Panc1 (cell line): ENCODE data around the gene NUMB. TPM values are rescaled to one million over a fixed set of nuclear protein-coding genes. Genes with fewer than 3 reads are reported as not detected.

Source experiments
- ATAC-seq: fragments of 200-7000 bp; cut with Tn5 transposase; 2 replicates; pipeline ENCODE4 v1.9.1; 2020; ENCODE audit warnings: mild to moderate bottlenecking, moderate library complexity
- BruUV-seq: library from RNA; stranded (reverse); fragments of 400-500 nt; replicated peaks from 2 replicates; lab custom pipeline; 2021; lab: Mats Ljungman, UMichigan
- CTCF ChIA-PET: fragments of 300-600 bp; sonication (Branson Sonifier 250); formaldehyde crosslinking; loops from one replicate; lab custom pipeline; 2022; ENCODE audit warnings: antibody characterized with exemption; lab: Charles Lee
- POLR2A ChIA-PET: fragments of 300-600 bp; sonication (Branson Sonifier 250); formaldehyde crosslinking; loops from one replicate; lab custom pipeline; 2022; ENCODE audit warnings: antibody characterized with exemption; lab: Charles Lee
- DNase-seq: peaks from one replicate; pipeline ENCODE4 v3.0.0-alpha.2; 2010; ENCODE audit warnings: low read depth, low spot score
- H3K27ac ChIP-seq: 2 replicates; pipeline ENCODE4 v1.5.1; 2011; ENCODE audit warnings: mild to moderate bottlenecking, low read length, inconsistent platforms
- H3K27me3 ChIP-seq: fragments of 200-500 bp; sonication (Bioruptor generic); 2 replicates; pipeline ENCODE4 v1.6.0; 2014; ENCODE audit warnings: low read length, inconsistent platforms; ENCODE audit not compliant: control insufficient read depth, insufficient read depth
- H3K36me3 ChIP-seq: fragments of 200-500 bp; sonication (Bioruptor generic); 2 replicates; pipeline ENCODE4 v1.5.1; 2014; ENCODE audit warnings: inconsistent platforms, mild to moderate bottlenecking, low read length, moderate library complexity; ENCODE audit not compliant: control insufficient read depth, insufficient read depth
- H3K4me1 ChIP-seq: 2 replicates; pipeline ENCODE4 v1.5.1; 2011; ENCODE audit warnings: inconsistent platforms, mild to moderate bottlenecking, low read length, moderate library complexity; ENCODE audit not compliant: control insufficient read depth, insufficient read depth
- H3K4me3 ChIP-seq, 2 experiments: 2 replicates each; pipeline ENCODE4 v1.5.1; 2011 to 2012; ENCODE audit warnings: low read depth in 2 of 2, low read length in 2 of 2, mild to moderate bottlenecking in 2 of 2, inconsistent platforms in 1 of 2, moderate library complexity in 1 of 2
- H3K9me3 ChIP-seq: fragments of 200-500 bp; sonication (Bioruptor generic); 2 replicates; pipeline ENCODE4 v1.5.1; 2014; ENCODE audit warnings: low read depth, mild to moderate bottlenecking, inconsistent platforms, low read length, moderate library complexity; ENCODE audit not compliant: control insufficient read depth, insufficient read depth
- POLR2AphosphoS5 ChIP-seq: IDR thresholded peaks from 2 replicates; pipeline ENCODE4 v1.6.1; 2012; ENCODE audit warnings: mild to moderate bottlenecking, low read depth, low read length, moderate library complexity
- SIN3A ChIP-seq: IDR thresholded peaks from 2 replicates; pipeline ENCODE4 v1.6.1; 2012; ENCODE audit warnings: low read depth, mild to moderate bottlenecking, low read length, moderate library complexity, borderline replicate concordance; ENCODE audit not compliant: insufficient read depth
- TCF7L2 ChIP-seq: IDR thresholded peaks from 2 replicates; pipeline ENCODE4 v1.6.1; 2011; ENCODE audit warnings: mild to moderate bottlenecking, low read depth, low read length, inconsistent platforms
- in situ Hi-C: cut with HindIII; loops from 2 replicates; pipeline ENCODE4 v1.10.0; 2016; ENCODE audit warnings: low sequenced_read_pairs, low pct_unique_long_range_greater_than_20kb
- intact Hi-C: fragments of 100-400 bp; cut with micrococcal nuclease; formaldehyde crosslinking; loops from one replicate; pipeline ENCODE4 v1.10.0; 2022; ENCODE audit not compliant: unreplicated experiment
- total RNA-seq: library from RNA; stranded (reverse); gene quantifications from one replicate; pipeline ENCODE4 v1.2.1, GENCODE V29; 2021; ENCODE audit not compliant: unreplicated experiment
- TF ChIP-seq, protein P1 (sequence below), 2 experiments: IDR thresholded peaks; 2 replicates each; pipeline ENCODE4 v1.6.1; 2011 to 2012; ENCODE audit warnings: low read depth in 2 of 2, control low read depth in 1 of 2, low read length in 1 of 2, mild to moderate bottlenecking in 1 of 2, moderate library complexity in 1 of 2; ENCODE audit not compliant: insufficient read depth in 1 of 2
- TF ChIP-seq, protein P2 (sequence below): fragments of 450-650 bp; IDR thresholded peaks from 2 replicates; pipeline ENCODE4 v1.5.1; 2017; ENCODE audit warnings: mild to moderate bottlenecking

NUMB gene
- total RNA-seq, 1 experiment from 2014 or later, result 51.5 TPM

DNA sequence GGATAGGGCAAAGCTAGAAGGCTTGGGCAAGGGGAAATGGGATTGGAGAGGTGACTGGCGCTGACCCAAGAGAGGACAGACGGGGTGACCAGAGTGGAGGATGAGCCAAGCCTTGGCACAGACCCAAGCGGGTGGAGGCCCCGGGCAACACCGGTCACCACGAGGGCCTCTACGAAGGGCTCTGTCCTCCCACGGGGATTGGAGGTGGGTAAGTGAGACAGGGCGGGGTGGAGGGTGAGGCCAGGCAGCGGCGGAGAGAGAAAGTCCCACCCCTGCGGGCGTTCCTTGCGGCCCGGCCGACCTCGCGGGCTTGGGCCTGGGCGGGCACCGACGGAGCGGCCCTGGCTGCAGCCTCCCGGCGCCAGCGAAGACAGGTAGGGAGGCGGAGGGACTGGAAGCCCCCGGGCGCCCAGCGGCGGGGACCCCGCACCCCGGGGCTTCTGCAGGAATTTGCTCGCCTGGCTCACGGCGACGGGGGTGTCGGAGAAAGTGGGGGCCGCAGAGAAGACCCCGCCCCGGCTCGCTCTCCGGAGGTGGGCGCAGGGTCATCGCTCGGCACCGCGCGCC, 221.0 kb downstream of the NUMB start, which contains the start of gene PAPLN:
Gene PAPLN, plus strand, starts transcription at position 288 of the 567 bp plus-strand sequence. CDS start 2,273 bp downstream, outside the sequence.
- H3K4me3 ChIP-seq, result peak within 1 kb of the TSS; percentile 45 to 55
- H3K36me3 ChIP-seq, result no peaks in the 10 kb centered on the region
- DNase-seq (no peak), ATAC-seq (peak; percentile 71)
- BruUV-seq, result no TSS peak
- POLR2A ChIA-PET, result no interaction called here
- H3K27me3 ChIP-seq, result 0 out of 2 replicates have a peak, but pooled peaks cover 2% of the 10 kb centered on the region
- H3K4me1 ChIP-seq, result peaks cover 22% of the 10 kb centered on the region
- intact Hi-C loops, result no loop called here
- in situ Hi-C loops, result no loop called here
- TF ChIP-seq SIN3A (no peak), POLR2AphosphoS5 (no peak), TCF7L2 (no peak)
- TF ChIP-seq, protein P1, sequence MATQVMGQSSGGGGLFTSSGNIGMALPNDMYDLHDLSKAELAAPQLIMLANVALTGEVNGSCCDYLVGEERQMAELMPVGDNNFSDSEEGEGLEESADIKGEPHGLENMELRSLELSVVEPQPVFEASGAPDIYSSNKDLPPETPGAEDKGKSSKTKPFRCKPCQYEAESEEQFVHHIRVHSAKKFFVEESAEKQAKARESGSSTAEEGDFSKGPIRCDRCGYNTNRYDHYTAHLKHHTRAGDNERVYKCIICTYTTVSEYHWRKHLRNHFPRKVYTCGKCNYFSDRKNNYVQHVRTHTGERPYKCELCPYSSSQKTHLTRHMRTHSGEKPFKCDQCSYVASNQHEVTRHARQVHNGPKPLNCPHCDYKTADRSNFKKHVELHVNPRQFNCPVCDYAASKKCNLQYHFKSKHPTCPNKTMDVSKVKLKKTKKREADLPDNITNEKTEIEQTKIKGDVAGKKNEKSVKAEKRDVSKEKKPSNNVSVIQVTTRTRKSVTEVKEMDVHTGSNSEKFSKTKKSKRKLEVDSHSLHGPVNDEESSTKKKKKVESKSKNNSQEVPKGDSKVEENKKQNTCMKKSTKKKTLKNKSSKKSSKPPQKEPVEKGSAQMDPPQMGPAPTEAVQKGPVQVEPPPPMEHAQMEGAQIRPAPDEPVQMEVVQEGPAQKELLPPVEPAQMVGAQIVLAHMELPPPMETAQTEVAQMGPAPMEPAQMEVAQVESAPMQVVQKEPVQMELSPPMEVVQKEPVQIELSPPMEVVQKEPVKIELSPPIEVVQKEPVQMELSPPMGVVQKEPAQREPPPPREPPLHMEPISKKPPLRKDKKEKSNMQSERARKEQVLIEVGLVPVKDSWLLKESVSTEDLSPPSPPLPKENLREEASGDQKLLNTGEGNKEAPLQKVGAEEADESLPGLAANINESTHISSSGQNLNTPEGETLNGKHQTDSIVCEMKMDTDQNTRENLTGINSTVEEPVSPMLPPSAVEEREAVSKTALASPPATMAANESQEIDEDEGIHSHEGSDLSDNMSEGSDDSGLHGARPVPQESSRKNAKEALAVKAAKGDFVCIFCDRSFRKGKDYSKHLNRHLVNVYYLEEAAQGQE (IDR thresholded peaks at IDR 0.05; ENCODE audit: insufficient read depth in 1 of 2, low read depth in 2 of 2, low read length in 1 of 2), result no peak
- TF ChIP-seq, protein P2, sequence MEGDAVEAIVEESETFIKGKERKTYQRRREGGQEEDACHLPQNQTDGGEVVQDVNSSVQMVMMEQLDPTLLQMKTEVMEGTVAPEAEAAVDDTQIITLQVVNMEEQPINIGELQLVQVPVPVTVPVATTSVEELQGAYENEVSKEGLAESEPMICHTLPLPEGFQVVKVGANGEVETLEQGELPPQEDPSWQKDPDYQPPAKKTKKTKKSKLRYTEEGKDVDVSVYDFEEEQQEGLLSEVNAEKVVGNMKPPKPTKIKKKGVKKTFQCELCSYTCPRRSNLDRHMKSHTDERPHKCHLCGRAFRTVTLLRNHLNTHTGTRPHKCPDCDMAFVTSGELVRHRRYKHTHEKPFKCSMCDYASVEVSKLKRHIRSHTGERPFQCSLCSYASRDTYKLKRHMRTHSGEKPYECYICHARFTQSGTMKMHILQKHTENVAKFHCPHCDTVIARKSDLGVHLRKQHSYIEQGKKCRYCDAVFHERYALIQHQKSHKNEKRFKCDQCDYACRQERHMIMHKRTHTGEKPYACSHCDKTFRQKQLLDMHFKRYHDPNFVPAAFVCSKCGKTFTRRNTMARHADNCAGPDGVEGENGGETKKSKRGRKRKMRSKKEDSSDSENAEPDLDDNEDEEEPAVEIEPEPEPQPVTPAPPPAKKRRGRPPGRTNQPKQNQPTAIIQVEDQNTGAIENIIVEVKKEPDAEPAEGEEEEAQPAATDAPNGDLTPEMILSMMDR, result no peak
- CTCF ChIA-PET, result no interaction called here
- H3K9me3 ChIP-seq, result no peaks in the 10 kb centered on the region
- peak within 1 kb of the TSS; percentile 61; the same call in 1 of the 2 replicates for H3K27ac ChIP-seq

DNA sequence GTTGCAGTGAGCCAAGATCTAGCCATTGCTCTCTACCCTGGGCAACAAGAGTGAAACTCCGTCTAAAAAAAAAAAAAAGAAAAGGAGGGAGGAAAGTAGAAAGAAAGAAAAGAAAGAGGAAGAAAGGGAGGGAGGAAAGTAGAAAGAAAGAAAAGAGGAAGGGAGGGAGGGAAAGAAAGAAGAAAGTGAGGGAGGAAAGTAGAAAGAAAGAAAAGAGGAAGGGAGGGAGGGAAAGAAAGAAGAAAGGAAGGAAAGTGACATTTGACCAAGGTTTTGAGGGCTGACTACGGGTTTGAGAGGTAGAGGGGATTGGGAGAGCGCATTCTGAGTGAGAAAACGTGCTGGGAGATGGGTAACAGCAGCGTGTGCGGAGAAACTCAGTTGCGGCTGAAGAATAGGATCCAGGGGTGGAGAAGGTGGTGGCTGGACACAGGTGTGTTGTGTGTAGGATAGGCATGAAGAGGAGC, 221.6 kb downstream of the NUMB start:
- TF ChIP-seq POLR2AphosphoS5 (no peak), SIN3A (no peak), TCF7L2 (no peak)
- TF ChIP-seq, protein P1 (IDR thresholded peaks at IDR 0.05; ENCODE audit: insufficient read depth in 1 of 2, low read depth in 2 of 2, low read length in 1 of 2), result no peak
- TF ChIP-seq, protein P2, result no peak
- intact Hi-C loops (no loop called here), in situ Hi-C loops (no loop called here)
- no TSS peak for BruUV-seq
- H3K4me3 ChIP-seq, result no peak overlapping the region
- H3K36me3 ChIP-seq, result no peaks in the 10 kb centered on the region
- CTCF ChIA-PET, result no interaction called here
- H3K27ac ChIP-seq, result peak overlapping the region; percentile 51; the same call in 1 of the 2 replicates
- DNase-seq (no peak), ATAC-seq (no peak)
- 0 out of 2 replicates have a peak, but pooled peaks cover 2% of the 10 kb centered on the region for H3K27me3 ChIP-seq
- peaks cover 27% of the 10 kb centered on the region for H3K4me1 ChIP-seq
- POLR2A ChIA-PET, result no interaction called here
- no peaks in the 10 kb centered on the region for H3K9me3 ChIP-seq
